Upper lobe of left lung (tissue), 6 donors: ENCODE measurements around the gene DOCK4. TPM values are rescaled to one million over a fixed set of nuclear protein-coding genes. Genes with fewer than 3 reads are reported as not detected.

Experiments
- ATAC-seq, 2 donors: fragments of 200-7000 bp; cut with Tn5 transposase; one replicate each; pipeline ENCODE4 v1.9.1; 2022; ENCODE audit warnings: mild to moderate bottlenecking in 2 of 2, moderate library complexity in 2 of 2; ENCODE audit not compliant: low FRiP score in 2 of 2
- DNase-seq, 2 donors: peaks; one replicate each; pipeline ENCODE4 v3.0.0-alpha.2; 2019 to 2020
- H3K27ac ChIP-seq, 4 donors: fragments of 200-600 bp; sonication (generic); one replicate each; pipeline ENCODE4 v1.5.1; 2016 to 2019
- H3K27me3 ChIP-seq, 4 donors: fragments of 200-600 bp; sonication (generic); one replicate each; pipeline ENCODE4 v1.5.1; 2017 to 2019
- H3K36me3 ChIP-seq, 4 donors: fragments of 200-600 bp; sonication (generic); one replicate each; pipeline ENCODE4 v1.5.1; 2016 to 2019
- H3K4me1 ChIP-seq, 4 donors: fragments of 200-600 bp; sonication (generic); one replicate each; pipeline ENCODE4 v1.5.1; 2018 to 2019
- H3K4me3 ChIP-seq, 4 donors: fragments of 200-600 bp; sonication (generic); one replicate each; pipeline ENCODE4 v1.5.1; 2017 to 2019; ENCODE audit warnings: mild to moderate bottlenecking in 2 of 4, moderate library complexity in 1 of 4
- H3K9me3 ChIP-seq, 4 donors: fragments of 200-600 bp; sonication (generic); one replicate each; pipeline ENCODE4 v1.5.1; 2018 to 2019
- CTCF ChIP-seq, 6 experiments: fragments of 450-650 bp in 4 of 6; fragments of 200-600 bp in 2 of 6; sonication (generic) in 2 of 6; IDR thresholded peaks; one replicate each; pipeline ENCODE4 v1.5.1; 2016 to 2019; ENCODE audit warnings: antibody characterized with exemption in 6 of 6
- EP300 ChIP-seq, 4 donors: sonication (generic); formaldehyde crosslinking; IDR thresholded peaks; one replicate each; pipeline ENCODE4 v1.5.1; 2017; ENCODE audit warnings: antibody characterized with exemption in 4 of 4, control low read depth in 2 of 4
- POLR2A ChIP-seq, 4 donors: fragments of 450-650 bp; IDR thresholded peaks; one replicate each; pipeline ENCODE4 v1.5.1; 2016 to 2017; ENCODE audit warnings: antibody characterized with exemption in 4 of 4, mild to moderate bottlenecking in 2 of 4
- POLR2AphosphoS5 ChIP-seq, 2 donors: sonication (generic); formaldehyde crosslinking; IDR thresholded peaks; one replicate each; pipeline ENCODE4 v1.5.1; 2017; ENCODE audit warnings: antibody characterized with exemption in 2 of 2
- WGBS, 2 donors: methylation state at CpG; one replicate each; pipeline ENCODE4 v1.1.5; 2017 to 2018; 5-methylcytosine and 5-hydroxymethylcytosine counted together
- total RNA-seq, 6 donors: library from RNA; depleted of rRNA in 4 of 6; stranded (reverse); fragments of >200 nt in 4 of 6; gene quantifications; one replicate each; pipeline versions ENCODE4 v1.1.0 to v1.2.1, GENCODE V29; 2016 to 2021
- donor health status: DM: no; HTN: no; CAD: no; lungs with moderate emphysema.
- donor health status: DM: no; HTN: yes; CAD: no; lungs with severe emphysema.

Gene DOCK4
- total RNA-seq, 6 donors from 2014 or later: 53.6 to 166 (median 100) TPM

DNA sequence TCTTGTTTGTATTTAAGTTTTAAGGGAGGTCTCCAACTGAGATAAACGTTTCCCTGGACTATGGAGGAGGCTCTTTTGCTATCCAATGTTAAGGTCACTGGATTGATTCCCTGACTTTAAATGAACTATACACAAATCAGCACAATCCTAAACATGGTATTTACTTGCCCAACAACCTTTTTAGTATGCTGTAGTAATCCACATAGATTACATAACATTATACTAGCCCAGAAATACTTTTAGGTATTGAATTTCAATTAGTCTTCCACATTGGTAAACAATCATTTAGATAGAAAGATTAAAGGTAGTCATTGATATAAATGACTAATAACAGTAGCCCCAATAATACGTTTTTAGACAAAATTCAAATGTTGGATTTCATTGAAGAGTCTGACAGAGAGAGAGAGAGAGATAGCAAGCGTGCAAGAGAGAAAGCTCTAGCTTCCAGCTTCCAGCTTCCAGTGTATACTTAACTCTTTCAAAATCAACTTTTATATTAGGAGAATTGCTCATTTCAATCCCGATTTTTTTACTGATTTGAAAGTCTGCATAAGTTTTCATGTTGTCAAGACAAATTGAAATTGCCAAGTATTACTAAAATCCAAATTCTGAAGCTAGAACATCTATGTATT, 155.8 kb downstream of the DOCK4 start:
- peak overlapping the region in 2 of 4 donors; percentile 11 to 65 for H3K27ac ChIP-seq
- TF ChIP-seq CTCF (IDR thresholded peaks at IDR 0.05) (no peak), POLR2AphosphoS5 (IDR thresholded peaks at IDR 0.05) (no peak), POLR2A (IDR thresholded peaks at IDR 0.05) (no peak), EP300 (IDR thresholded peaks at IDR 0.05) (no peak)
- no peak overlapping the region for H3K4me3 ChIP-seq
- WGBS, 2 donors: 56 to 57% methylated on average over 4 of the region's 4 CpGs
- ATAC-seq (no peak), DNase-seq (no peak)
- H3K36me3 ChIP-seq: no peaks in the 10 kb centered on the region
- H3K27me3 ChIP-seq: no peaks in the 10 kb centered on the region
- H3K4me1 ChIP-seq: peaks cover 10 to 26% (median 22%) of the 10 kb centered on the region in 4 donors
- H3K9me3 ChIP-seq: peaks cover 0 to 5% (median 0%) of the 10 kb centered on the region in 4 donors

DNA sequence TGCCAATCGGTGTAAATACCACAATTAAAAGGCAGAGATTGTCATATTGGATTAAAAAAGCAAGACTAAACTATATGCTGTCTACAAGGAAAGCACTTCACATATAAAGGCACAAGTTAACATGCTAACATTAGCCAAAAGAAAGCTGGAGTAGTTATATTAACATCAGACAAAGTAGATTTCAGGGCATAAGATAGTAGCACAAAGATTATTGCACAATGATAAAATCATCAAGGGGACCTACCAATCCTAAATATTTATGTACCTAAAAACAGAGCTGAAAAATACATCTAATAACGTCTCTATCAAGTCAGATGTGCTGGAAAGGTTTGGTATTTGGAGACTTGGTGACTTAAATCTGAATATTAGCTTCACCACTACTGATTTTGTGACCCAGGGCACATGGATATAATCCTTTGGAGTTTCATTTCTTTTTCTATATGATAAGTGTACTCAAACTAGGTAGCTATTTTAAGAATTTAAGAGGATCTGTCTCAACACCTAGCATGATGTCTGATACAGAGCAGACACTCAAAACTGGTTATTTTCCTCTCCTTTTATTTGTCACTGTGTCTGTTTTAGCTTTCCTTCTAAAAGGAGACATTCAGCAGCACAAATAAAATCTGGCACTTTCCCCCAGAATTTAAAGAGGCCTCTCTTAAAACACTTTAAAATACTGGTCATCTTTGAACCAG, 156.5 kb downstream of the DOCK4 start:
- Histone ChIP-seq H3K27me3 (no peaks in the 10 kb centered on the region), H3K4me3 (no peak overlapping the region), H3K27ac (peak overlapping the region in 2 of 4 donors; percentile 11 to 65), H3K36me3 (no peaks in the 10 kb centered on the region), H3K4me1 (peaks cover 10 to 25% (median 21%) of the 10 kb centered on the region in 4 donors), H3K9me3 (peaks cover 0 to 5% (median 0%) of the 10 kb centered on the region in 4 donors)
- DNase-seq (no peak), ATAC-seq (no peak)
- 61 to 68% methylated on average over 2 of the region's 2 CpGs for WGBS, 2 donors
- TF ChIP-seq POLR2A (IDR thresholded peaks at IDR 0.05): no peak
- no peak for TF ChIP-seq CTCF (IDR thresholded peaks at IDR 0.05)
- TF ChIP-seq POLR2AphosphoS5 (IDR thresholded peaks at IDR 0.05): no peak
- TF ChIP-seq EP300 (IDR thresholded peaks at IDR 0.05): no peak

DNA sequence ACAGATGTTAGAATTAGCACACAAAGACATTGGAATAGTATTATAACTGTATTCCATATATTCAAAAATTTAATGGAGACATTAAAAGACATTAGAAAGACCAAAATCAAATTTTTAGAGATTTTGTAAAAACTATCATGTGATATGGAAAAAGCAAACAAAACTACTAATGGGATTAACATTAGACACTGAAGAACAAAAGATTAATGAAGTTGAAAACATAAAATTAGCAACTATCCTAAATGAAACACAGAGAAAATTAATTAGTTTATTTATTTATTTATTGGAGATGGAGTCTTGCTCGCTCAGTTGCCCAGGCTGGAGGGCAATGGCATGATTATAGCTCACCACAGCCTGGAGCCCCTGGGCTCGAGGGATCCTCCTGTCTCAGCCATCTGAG, 158.8 kb downstream of the DOCK4 start:
- ATAC-seq: no peak
- no peak for DNase-seq
- peaks cover 0 to 5% (median 0%) of the 10 kb centered on the region in 4 donors for H3K9me3 ChIP-seq
- WGBS, 2 donors: 82 to 97% methylated on average over 2 of the region's 2 CpGs
- H3K27ac ChIP-seq: no peak overlapping the region
- H3K36me3 ChIP-seq: no peaks in the 10 kb centered on the region
- no peak overlapping the region for H3K4me3 ChIP-seq
- no peak for TF ChIP-seq POLR2A (IDR thresholded peaks at IDR 0.05)
- TF ChIP-seq EP300 (IDR thresholded peaks at IDR 0.05): no peak
- no peak for TF ChIP-seq POLR2AphosphoS5 (IDR thresholded peaks at IDR 0.05)
- TF ChIP-seq CTCF (IDR thresholded peaks at IDR 0.05): no peak
- H3K4me1 ChIP-seq: peaks cover under 1 to 12% (median 9%) of the 10 kb centered on the region in 4 donors
- no peaks in the 10 kb centered on the region for H3K27me3 ChIP-seq

GRCh38 chr7:112045222-112045621, 161.0 kb downstream of the DOCK4 start:
- H3K9me3 ChIP-seq: peaks cover 0 to 5% (median 0%) of the 10 kb centered on the region in 4 donors
- no peaks in the 10 kb centered on the region for H3K27me3 ChIP-seq
- peaks cover 0 to 8% (median 5%) of the 10 kb centered on the region in 4 donors for H3K4me1 ChIP-seq
- TF ChIP-seq CTCF (IDR thresholded peaks at IDR 0.05) (no peak), POLR2AphosphoS5 (IDR thresholded peaks at IDR 0.05) (no peak), EP300 (IDR thresholded peaks at IDR 0.05) (no peak), POLR2A (IDR thresholded peaks at IDR 0.05) (no peak)
- no peaks in the 10 kb centered on the region for H3K36me3 ChIP-seq
- DNase-seq: no peak
- H3K27ac ChIP-seq: no peak overlapping the region
- no peak for ATAC-seq
- H3K4me3 ChIP-seq: no peak overlapping the region
